Skin epidermis (tissue), 12 donors: ENCODE data around the gene KIF16B.
"Not testable (repeated sequence)": the region's sequence is repeated elsewhere in the genome, so short reads cannot be mapped to it uniquely, and the experiment has no call there.

Source experiments
- H3K27ac ChIP-seq, 21 experiments: fragments of 200-600 bp; sonication (generic) in 11 of 21; one replicate each; pipeline ENCODE4 v1.5.0; 2020; ENCODE audit warnings: mild to moderate bottlenecking in 3 of 21, inconsistent platforms in 2 of 21, moderate library complexity in 2 of 21
- H3K4me3 ChIP-seq, 7 experiments: fragments of 200-600 bp; sonication (generic) in 2 of 7; one replicate each; pipeline ENCODE4 v1.5.0; 2020; ENCODE audit warnings: inconsistent platforms in 2 of 7, mild to moderate bottlenecking in 2 of 7, moderate library complexity in 1 of 7

Gene KIF16B

DNA sequence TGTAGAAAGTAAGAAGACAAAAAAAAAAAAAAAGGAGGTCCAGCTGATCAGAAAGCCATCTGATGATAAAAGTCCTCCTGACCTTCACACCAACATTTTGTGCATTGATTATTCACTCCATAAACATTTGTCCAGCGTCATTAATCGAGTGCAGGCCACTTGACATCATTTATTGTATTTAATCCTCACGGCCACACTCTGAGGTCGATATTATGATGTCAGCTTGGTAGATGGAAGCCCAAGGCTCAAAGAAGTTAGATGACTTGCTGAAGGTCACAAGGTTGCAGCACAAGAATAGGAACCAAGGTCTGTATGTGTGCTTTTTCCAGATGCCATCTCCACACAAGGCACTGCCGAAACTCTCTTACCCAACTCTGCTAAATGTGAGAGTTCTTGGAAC lies 328.4 kb downstream of the KIF16B start:
- no peak overlapping the region for H3K4me3 ChIP-seq
- no peak overlapping the region for H3K27ac ChIP-seq

DNA sequence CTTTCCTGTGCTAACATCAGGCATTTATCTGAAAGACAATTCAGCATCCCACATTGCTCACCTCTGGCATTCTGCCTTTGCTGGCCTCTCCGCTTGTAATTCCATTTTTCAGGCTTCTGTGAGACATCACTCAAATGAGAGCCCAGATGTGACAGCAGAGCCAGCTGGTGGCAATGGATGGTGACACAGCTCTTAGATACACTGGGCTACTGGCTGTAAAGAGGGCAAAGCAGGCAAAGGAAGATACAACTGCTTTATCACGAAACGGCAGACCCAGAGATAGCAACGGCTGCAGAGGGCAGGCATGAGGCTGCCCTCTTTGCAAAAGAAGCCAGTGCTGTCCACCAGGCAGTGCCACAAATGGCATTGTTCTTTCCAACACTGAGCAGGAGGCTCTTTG lies 329.8 kb downstream of the KIF16B start:
- H3K4me3 ChIP-seq: no peak overlapping the region
- no peak overlapping the region for H3K27ac ChIP-seq

DNA sequence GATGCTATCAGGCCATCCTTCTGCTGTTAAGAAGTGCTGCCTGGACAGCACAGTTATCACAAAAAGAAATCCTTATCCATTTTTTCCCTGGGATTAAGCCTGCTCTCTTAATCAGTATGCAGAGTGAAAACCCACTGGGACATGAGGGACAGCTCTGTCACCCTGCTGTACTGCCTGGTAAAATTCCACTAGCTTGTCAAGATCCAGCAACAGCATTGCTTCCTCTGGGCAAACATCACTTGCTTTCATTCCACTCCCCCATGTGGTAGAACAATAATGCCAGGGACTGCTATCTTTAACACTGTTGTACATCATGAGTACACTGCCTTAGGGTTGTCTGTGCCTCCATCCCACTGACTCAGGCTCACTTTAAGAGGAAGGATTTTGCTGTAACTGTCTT lies 331.3 kb downstream of the KIF16B start:
- Histone ChIP-seq H3K4me3 (no peak overlapping the region), H3K27ac (no peak overlapping the region)

GRCh38 chr20:16240355-16240754 lies 332.9 kb downstream of the KIF16B start:
- Histone ChIP-seq H3K4me3 (no peak overlapping the region), H3K27ac (no peak overlapping the region)

- Histone ChIP-seq H3K4me3 (no peak overlapping the region), H3K27ac (no peak overlapping the region)
Observed at GRCh38 chr20:16236589-16237241, 336.5 kb downstream of the KIF16B start.

- Histone ChIP-seq H3K27ac (no peak overlapping the region), H3K4me3 (no peak overlapping the region)
Observed at GRCh38 chr20:16230402-16230801, 342.8 kb downstream of the KIF16B start.

DNA sequence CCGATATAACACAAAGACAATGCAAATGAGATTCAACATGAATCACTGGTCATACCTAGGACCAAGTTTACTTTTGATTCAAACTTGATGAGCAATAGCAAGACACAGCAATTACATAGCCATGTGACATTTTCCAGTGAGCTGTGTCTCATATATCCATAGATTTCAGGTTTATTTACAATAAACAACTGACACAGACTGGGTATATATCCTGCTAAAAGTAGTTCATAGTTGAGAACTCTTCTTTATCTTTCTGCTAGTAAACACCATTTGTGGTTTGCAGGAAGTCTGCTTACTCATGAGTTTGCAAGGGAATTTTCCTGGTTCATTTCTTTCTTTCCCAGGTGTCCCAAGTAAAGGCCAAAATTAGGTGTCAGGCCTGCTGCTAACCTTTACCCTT lies 343.4 kb downstream of the KIF16B start:
- Histone ChIP-seq H3K27ac (no peak overlapping the region), H3K4me3 (no peak overlapping the region)

- H3K27ac ChIP-seq: no peak overlapping the region
- no peak overlapping the region for H3K4me3 ChIP-seq
Observed at GRCh38 chr20:16228722-16229121, 344.5 kb downstream of the KIF16B start.

GRCh38 chr20:16226961-16227360 lies 346.3 kb downstream of the KIF16B start:
- H3K4me3 ChIP-seq, H3K27ac ChIP-seq: not testable (repeated sequence)

DNA sequence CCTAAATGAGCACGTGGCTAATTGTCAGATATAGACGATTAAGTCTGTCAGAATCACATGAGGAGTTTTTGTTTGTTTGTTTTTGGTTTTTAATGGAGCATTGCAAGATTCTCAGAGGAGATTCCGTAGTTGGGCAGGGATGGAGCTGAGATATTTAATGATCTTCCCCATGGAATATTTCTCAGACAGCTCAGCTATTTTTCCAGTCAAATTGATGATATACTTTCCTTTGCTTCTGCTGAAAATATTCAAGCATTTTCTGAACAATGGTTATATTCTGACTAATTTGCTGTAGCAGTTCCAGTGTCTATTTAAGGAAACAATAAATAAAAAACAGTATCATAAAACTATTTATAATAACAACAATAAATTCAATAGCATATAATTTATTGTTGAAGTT lies 348.4 kb downstream of the KIF16B start:
- no peak overlapping the region for H3K27ac ChIP-seq
- H3K4me3 ChIP-seq: no peak overlapping the region

GRCh38 chr20:16222859-16223411 lies 350.3 kb downstream of the KIF16B start:
- no peak overlapping the region for H3K27ac ChIP-seq
- H3K4me3 ChIP-seq: no peak overlapping the region
